Small intestine (tissue), 7 donors: ENCODE data around the gene MRRF. TPM values are rescaled to one million over a fixed set of nuclear protein-coding genes. Genes with fewer than 3 reads are reported as not detected.
A peak's percentile ranks its signal among the peaks of the same experiment; 100 is the strongest.

Experiments used
- DNase-seq, 2 donors: peaks; one replicate each; pipeline versions ENCODE4 v3.0.0 to v3.0.0-alpha.2; 2013
- FAIRE-seq: peaks from 2 replicates; lab custom pipeline; 2012; peaks lifted over from hg19 to GRCh38; lab: Jason Lieb, UNC
- H3K27ac ChIP-seq, 3 donors: one replicate each; pipeline ENCODE4 v1.5.1; 2013; ENCODE audit warnings: low read length in 2 of 3, mild to moderate bottlenecking in 2 of 3, control low read depth in 1 of 3, inconsistent platforms in 1 of 3, low read depth in 1 of 3, moderate library complexity in 1 of 3
- H3K27me3 ChIP-seq, 3 donors: one replicate each; pipeline ENCODE4 v1.6.1; 2013; ENCODE audit warnings: low read length in 3 of 3, inconsistent platforms in 1 of 3; ENCODE audit not compliant: control insufficient read depth in 3 of 3, insufficient read depth in 3 of 3
- H3K36me3 ChIP-seq, 3 donors: one replicate each; pipeline ENCODE4 v1.6.1; 2013; ENCODE audit warnings: low read length in 3 of 3, inconsistent platforms in 1 of 3, low read depth in 1 of 3, mild to moderate bottlenecking in 1 of 3, moderate library complexity in 1 of 3; ENCODE audit not compliant: control insufficient read depth in 3 of 3, insufficient read depth in 2 of 3
- H3K4me1 ChIP-seq, 3 donors: one replicate each; pipeline ENCODE4 v1.6.1; 2013; ENCODE audit warnings: low read length in 2 of 3, inconsistent platforms in 1 of 3, low read depth in 1 of 3, mild to moderate bottlenecking in 1 of 3, moderate library complexity in 1 of 3; ENCODE audit not compliant: control insufficient read depth in 3 of 3, insufficient read depth in 2 of 3
- H3K4me3 ChIP-seq, 3 donors: one replicate each; pipeline ENCODE4 v1.5.1; 2013; ENCODE audit warnings: low read length in 3 of 3, control low read depth in 1 of 3, inconsistent platforms in 1 of 3, low read depth in 1 of 3, mild to moderate bottlenecking in 1 of 3, moderate library complexity in 1 of 3
- H3K9me3 ChIP-seq, 2 donors: one replicate each; pipeline ENCODE4 v1.6.1; 2013; ENCODE audit warnings: low read depth in 1 of 2, low read length in 1 of 2; ENCODE audit not compliant: control insufficient read depth in 2 of 2, insufficient read depth in 1 of 2
- WGBS, 3 donors: extraction: QIAGEN DNeasy Blood & Tissue Kit; methylation state at CpG; one replicate each; pipeline ENCODE4 v1.1.7; 2013; 5-methylcytosine and 5-hydroxymethylcytosine counted together
- polyA plus RNA-seq, 4 donors: library from polyadenylated mRNA; stranded (reverse) in 3 of 4; unstranded in 1 of 4; fragments of 200-250 nt in 3 of 4; fragments of 120-200 nt in 1 of 4; gene quantifications; one replicate each; pipeline versions ENCODE4 v1.2.1 to v1.2.3, GENCODE V29; 2013
- donor health status: healthy with polysubstance abuse.
- donor health status: control.
- donor health status: control.
- donor health status: Bipolar disorder and iron deficiency.
- donor health status: healthy.

Gene MRRF
- polyA plus RNA-seq, 4 donors, result 46.2 to 72.7 (median 58.6) TPM

- H3K4me3 ChIP-seq, result no peak overlapping the region
- WGBS, 3 donors, result 58 to 73% (median 69%) methylated on average over 19 of the region's 19 CpGs
- FAIRE-seq, result no peak
- DNase-seq, result no peak
- peaks cover 0 to 31% (median 3%) of the 10 kb centered on the region in 3 donors for H3K27me3 ChIP-seq
- H3K9me3 ChIP-seq, result peaks cover 0 to 6% of the 10 kb centered on the region in 2 donors
- H3K27ac ChIP-seq, result no peak overlapping the region
- peaks cover 0 to 21% (median 0%) of the 10 kb centered on the region in 3 donors for H3K4me1 ChIP-seq
- H3K36me3 ChIP-seq, result no peaks in the 10 kb centered on the region
Observed at GRCh38 chr9:122372856-122373845, 108.5 kb downstream of the MRRF start.

GRCh38 chr9:122374885-122375420 lies 110.3 kb downstream of the MRRF start:
- FAIRE-seq (no peak), DNase-seq (peak; percentile 37 to 48)
- peaks cover 0 to 26% (median 3%) of the 10 kb centered on the region in 3 donors for H3K27me3 ChIP-seq
- 18 to 33% (median 22%) methylated on average over 14 of the region's 14 CpGs for WGBS, 3 donors
- H3K4me3 ChIP-seq, result no peak overlapping the region
- no peaks in the 10 kb centered on the region for H3K36me3 ChIP-seq
- H3K9me3 ChIP-seq, result peaks cover 0 to 6% of the 10 kb centered on the region in 2 donors
- peak overlapping the region in 1 of 3 donors; percentile 26 for H3K27ac ChIP-seq
- H3K4me1 ChIP-seq, result peaks cover 0 to 21% (median 0%) of the 10 kb centered on the region in 3 donors

DNA sequence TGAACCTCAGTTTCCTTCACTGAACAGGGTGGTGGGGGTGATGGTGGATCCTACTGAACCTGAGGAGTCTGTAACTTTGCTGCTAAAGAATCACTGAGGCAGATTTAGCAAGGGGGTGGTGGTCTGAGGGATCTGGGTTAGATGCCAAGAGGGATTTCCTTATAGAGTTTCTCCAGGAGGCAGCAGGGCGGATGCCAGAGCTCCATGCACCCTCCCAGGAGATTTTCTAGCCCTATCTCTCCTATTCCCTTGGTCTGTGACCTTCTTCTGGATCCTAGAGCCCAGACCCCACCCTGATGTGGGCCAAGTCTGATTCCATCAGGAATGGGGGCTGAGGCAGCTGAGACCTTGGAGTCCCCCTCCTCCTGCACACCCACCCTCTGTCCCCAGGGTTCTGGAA lies 112.1 kb downstream of the MRRF start:
- FAIRE-seq (no peak), DNase-seq (no peak)
- H3K27me3 ChIP-seq, result peaks cover 0 to 11% (median 2%) of the 10 kb centered on the region in 3 donors
- H3K36me3 ChIP-seq, result no peaks in the 10 kb centered on the region
- peaks cover 0 to 19% (median 0%) of the 10 kb centered on the region in 3 donors for H3K4me1 ChIP-seq
- H3K27ac ChIP-seq, result no peak overlapping the region
- H3K4me3 ChIP-seq, result no peak overlapping the region
- 40 to 69% (median 47%) methylated on average over 1 of the region's 1 CpG for WGBS, 3 donors
- peaks cover 0 to 6% of the 10 kb centered on the region in 2 donors for H3K9me3 ChIP-seq

DNA sequence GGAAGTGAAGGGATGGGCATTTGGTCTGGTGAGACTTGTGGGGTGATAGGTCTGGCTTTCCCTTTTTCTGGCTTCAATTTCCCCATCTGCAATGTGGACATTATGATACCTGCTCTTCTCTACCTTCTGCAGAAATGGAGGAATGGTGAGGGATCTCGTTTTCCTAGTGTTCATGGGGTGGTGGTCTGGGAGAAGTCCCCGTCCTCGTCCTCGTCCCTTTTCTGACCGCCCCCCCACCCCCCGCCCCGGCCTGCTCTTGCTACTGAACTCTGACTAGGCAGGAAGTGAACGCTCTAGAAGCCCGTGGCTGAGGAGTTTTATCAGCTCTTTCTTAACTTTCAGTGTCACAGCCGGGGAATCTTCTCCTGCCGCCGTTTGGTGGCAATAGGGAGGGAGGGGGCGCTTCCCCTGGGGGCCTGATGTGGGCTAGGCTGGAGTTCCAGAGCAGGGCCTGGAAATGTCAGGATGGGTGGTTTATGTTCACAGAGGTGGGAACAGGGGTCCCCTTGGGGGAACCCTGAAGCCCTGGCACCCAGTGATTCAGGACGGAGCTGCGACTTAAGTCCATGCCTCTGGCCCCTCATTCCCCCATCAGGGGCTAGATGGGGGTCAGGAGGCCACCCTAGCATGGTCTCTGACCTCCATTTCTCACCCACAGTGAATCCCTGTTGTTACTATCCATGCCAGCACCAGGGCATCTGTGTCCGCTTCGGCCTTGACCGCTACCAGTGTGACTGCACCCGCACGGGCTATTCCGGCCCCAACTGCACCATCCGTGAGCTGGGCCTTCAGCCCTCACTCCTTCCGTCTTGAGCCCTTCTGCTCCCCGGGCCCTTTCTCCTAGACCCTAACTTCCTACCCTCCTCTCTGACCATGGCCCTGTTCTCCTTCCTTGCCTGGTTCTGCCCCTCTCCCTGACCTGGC lies 112.8 kb downstream of the MRRF start:
- H3K9me3 ChIP-seq, result peaks cover 0 to 6% of the 10 kb centered on the region in 2 donors
- H3K27me3 ChIP-seq, result peaks cover 0 to 8% (median 0%) of the 10 kb centered on the region in 3 donors
- no peak overlapping the region for H3K4me3 ChIP-seq
- peaks cover 0 to 19% (median 0%) of the 10 kb centered on the region in 3 donors for H3K4me1 ChIP-seq
- WGBS, 3 donors, result 69 to 78% (median 76%) methylated on average over 24 of the region's 24 CpGs
- H3K27ac ChIP-seq, result no peak overlapping the region
- FAIRE-seq, result no peak
- no peaks in the 10 kb centered on the region for H3K36me3 ChIP-seq
- no peak for DNase-seq

GRCh38 chr9:122378236-122378635 lies 113.6 kb downstream of the MRRF start:
- H3K4me1 ChIP-seq, result peaks cover 0 to 19% (median 0%) of the 10 kb centered on the region in 3 donors
- peaks cover 0 to 8% (median 0%) of the 10 kb centered on the region in 3 donors for H3K27me3 ChIP-seq
- no peak overlapping the region for H3K4me3 ChIP-seq
- DNase-seq, result no peak
- H3K27ac ChIP-seq, result no peak overlapping the region
- WGBS, 3 donors, result 87 to 95% (median 89%) methylated on average over 8 of the region's 8 CpGs
- H3K9me3 ChIP-seq, result peaks cover 0 to 6% of the 10 kb centered on the region in 2 donors
- FAIRE-seq, result no peak
- H3K36me3 ChIP-seq, result no peaks in the 10 kb centered on the region

- Histone ChIP-seq H3K4me3 (no peak overlapping the region), H3K36me3 (no peaks in the 10 kb centered on the region), H3K4me1 (peaks cover 0 to 19% (median 0%) of the 10 kb centered on the region in 3 donors), H3K9me3 (peaks cover 0 to 6% of the 10 kb centered on the region in 2 donors), H3K27me3 (peaks cover 0 to 5% (median 0%) of the 10 kb centered on the region in 3 donors), H3K27ac (no peak overlapping the region)
- 54 to 81% (median 73%) methylated on average over 1 of the region's 1 CpG for WGBS, 3 donors
- DNase-seq (no peak), FAIRE-seq (no peak)
Observed at GRCh38 chr9:122379340-122379739, 114.7 kb downstream of the MRRF start.

DNA sequence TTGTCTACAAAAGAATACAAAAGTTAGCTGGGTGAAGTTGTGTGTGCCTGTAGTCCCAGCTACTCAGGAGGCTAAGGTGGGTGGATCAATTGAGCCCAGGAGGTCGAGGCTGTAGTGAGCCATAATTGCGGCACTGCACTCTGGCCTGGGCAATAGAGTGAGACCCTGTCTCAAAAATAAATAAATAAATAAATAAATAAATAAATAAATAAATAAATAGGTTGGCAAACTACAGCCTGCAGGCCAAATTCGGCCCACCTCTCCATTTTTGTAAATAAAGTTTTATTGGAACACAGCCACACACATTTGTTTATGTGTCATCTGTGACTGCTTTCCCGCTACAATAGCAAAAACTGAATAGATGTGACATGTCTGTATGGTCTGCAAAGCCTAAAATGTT lies 115.6 kb downstream of the MRRF start:
- Histone ChIP-seq H3K4me3 (no peak overlapping the region), H3K4me1 (peaks cover 0 to 14% (median 0%) of the 10 kb centered on the region in 3 donors), H3K9me3 (peaks cover 0 to 6% of the 10 kb centered on the region in 2 donors), H3K36me3 (no peaks in the 10 kb centered on the region), H3K27me3 (peaks cover 0 to 5% (median 0%) of the 10 kb centered on the region in 3 donors), H3K27ac (no peak overlapping the region)
- whole genome bisulfite sequencing, 3 donors, result 90 to 93% (median 92%) methylated on average over 4 of the region's 4 CpGs
- FAIRE-seq, result no peak
- no peak for DNase-seq
